ENCODE data around the gene CHIA. TPM values are rescaled to one million over a fixed set of nuclear protein-coding genes. Genes with fewer than 3 reads are reported as not detected.

CHIA gene
- not detected for total RNA-seq
- 0.52 TPM for polyA plus RNA-seq (ENCODE audit: insufficient read depth, low read depth, low replicate concordance)
- long read RNA-seq, donor 1, result 0 reads
- long read RNA-seq, donor 2, result 0 reads
- long read RNA-seq, donor 3, result 0 reads
- long read RNA-seq, donor 4, result 0 reads
- long read RNA-seq, donor 5, result 0 reads
- long read RNA-seq, donor 6, result 0 reads
- long read RNA-seq, donor 7, result 0 reads
- long read RNA-seq, donor 8, result 0 reads
- long read RNA-seq, donor 9, result 0 reads
- long read RNA-seq, donor 10, result 0 reads

- FAIRE-seq (no peak), DNase-seq (no peak)
Measured at GRCh38 chr1:111290630-111291029, at the start of gene CHIA. TSS of gene CHIA (plus strand) at chr1:111290851. CDS start at chr1:111310468, 19,617 bp downstream.

GRCh38 chr1:111241797-111242196, 48.9 kb upstream of the CHIA start:
- intact Hi-C loops (cut with DNase I), result no loop called here
- H3K36me3 ChIP-seq (ENCODE audit: control insufficient read depth in 2 of 3, insufficient read depth in 3 of 3, low read length in 3 of 3), result no peaks in the 10 kb centered on the region
- no peak overlapping the region for H3K27ac ChIP-seq (ENCODE audit: low read depth in 2 of 2, low read length in 2 of 2)
- DNase-seq, result no peak
- no peaks in the 10 kb centered on the region for H3K9me3 ChIP-seq (ENCODE audit: control insufficient read depth in 2 of 3, insufficient read depth in 1 of 3, low read length in 3 of 3)
- no peak overlapping the region for H3K4me3 ChIP-seq (ENCODE audit: low read length in 3 of 3)
- H3K27me3 ChIP-seq (ENCODE audit: control insufficient read depth, insufficient read depth, low read length), result no peaks in the 10 kb centered on the region
- TF ChIP-seq CTCF (IDR thresholded peaks at IDR 0.05; ENCODE audit: borderline replicate concordance, extremely low read depth, insufficient read depth), result no peak
- H3K9ac ChIP-seq (ENCODE audit: low read length in 3 of 3), result no peak overlapping the region
- no peak for FAIRE-seq
- no peaks in the 10 kb centered on the region for H3K4me1 ChIP-seq (ENCODE audit: control insufficient read depth in 2 of 3, insufficient read depth in 2 of 3, low read depth in 1 of 3, low read length in 3 of 3)

More at GRCh38 chr1:111290630-111291029, at the start of gene CHIA:
- no peaks in the 10 kb centered on the region for H3K27me3 ChIP-seq (ENCODE audit: control insufficient read depth, insufficient read depth, low read length)
- intact Hi-C loops (cut with DNase I), result no loop called here
- no peak within 1 kb of the TSS for H3K27ac ChIP-seq (ENCODE audit: low read depth in 2 of 2, low read length in 2 of 2)
- no peak within 1 kb of the TSS for H3K4me3 ChIP-seq (ENCODE audit: low read length in 3 of 3)
- no peak within 1 kb of the TSS for H3K9ac ChIP-seq (ENCODE audit: low read length in 3 of 3)
- peaks cover 0 to 3% (median 0%) of the 10 kb centered on the region in 3 donors for H3K4me1 ChIP-seq (ENCODE audit: control insufficient read depth in 2 of 3, insufficient read depth in 2 of 3, low read depth in 1 of 3, low read length in 3 of 3)
- no peaks in the 10 kb centered on the region for H3K36me3 ChIP-seq (ENCODE audit: control insufficient read depth in 2 of 3, insufficient read depth in 3 of 3, low read length in 3 of 3)
- no peak for TF ChIP-seq CTCF (IDR thresholded peaks at IDR 0.05; ENCODE audit: borderline replicate concordance, extremely low read depth, insufficient read depth)
- H3K9me3 ChIP-seq (ENCODE audit: control insufficient read depth in 2 of 3, insufficient read depth in 1 of 3, low read length in 3 of 3), result no peaks in the 10 kb centered on the region

- Histone ChIP-seq H3K27me3 (ENCODE audit: control insufficient read depth, insufficient read depth, low read length) (no peaks in the 10 kb centered on the region), H3K9ac (ENCODE audit: low read length in 3 of 3) (no peak overlapping the region), H3K4me3 (ENCODE audit: low read length in 3 of 3) (no peak overlapping the region), H3K36me3 (ENCODE audit: control insufficient read depth in 2 of 3, insufficient read depth in 3 of 3, low read length in 3 of 3) (no peaks in the 10 kb centered on the region), H3K9me3 (ENCODE audit: control insufficient read depth in 2 of 3, insufficient read depth in 1 of 3, low read length in 3 of 3) (no peaks in the 10 kb centered on the region), H3K4me1 (ENCODE audit: control insufficient read depth in 2 of 3, insufficient read depth in 2 of 3, low read depth in 1 of 3, low read length in 3 of 3) (no peaks in the 10 kb centered on the region), H3K27ac (ENCODE audit: low read depth in 2 of 2, low read length in 2 of 2) (no peak overlapping the region)
- FAIRE-seq (no peak), DNase-seq (no peak)
- no peak for TF ChIP-seq CTCF (IDR thresholded peaks at IDR 0.05; ENCODE audit: borderline replicate concordance, extremely low read depth, insufficient read depth)
- intact Hi-C loops (cut with DNase I), result no loop called here
Measured at GRCh38 chr1:111242805-111243523, 47.7 kb upstream of the CHIA start.

Data from kidney (tissue), 22 donors.